Ishikawa (cell line): ENCODE results near the gene KRT15.

Source experiments
- CEBPB ChIP-seq: IDR thresholded peaks from 2 replicates; pipeline ENCODE4 v1.6.1; 2012
- CREB1 ChIP-seq: IDR thresholded peaks from 2 replicates; pipeline ENCODE4 v1.6.1; 2012; ENCODE audit warnings: low read depth
- EGR1 ChIP-seq: IDR thresholded peaks from 2 replicates; pipeline ENCODE4 v1.6.1; 2012
- EP300 ChIP-seq: IDR thresholded peaks from 2 replicates; pipeline ENCODE4 v1.6.1; 2012; ENCODE audit warnings: borderline replicate concordance
- FOXM1 ChIP-seq: IDR thresholded peaks from 2 replicates; pipeline ENCODE4 v1.6.1; 2012; ENCODE audit warnings: low read depth, borderline replicate concordance
- NFIC ChIP-seq: IDR thresholded peaks from 2 replicates; pipeline ENCODE4 v1.6.1; 2012
- RAD21 ChIP-seq: IDR thresholded peaks from 2 replicates; pipeline ENCODE4 v1.6.1; 2012; ENCODE audit warnings: low read depth
- TAF1 ChIP-seq: IDR thresholded peaks from 2 replicates; pipeline ENCODE4 v1.6.1; 2012; ENCODE audit warnings: low read depth, mild to moderate bottlenecking
- TCF12 ChIP-seq: IDR thresholded peaks from 2 replicates; pipeline ENCODE4 v1.6.1; 2012; ENCODE audit warnings: low read depth
- TEAD4 ChIP-seq: IDR thresholded peaks from 2 replicates; pipeline ENCODE4 v1.6.1; 2012
- USF1 ChIP-seq: IDR thresholded peaks from 2 replicates; pipeline ENCODE4 v1.6.1; 2012
- YY1 ChIP-seq: IDR thresholded peaks from 2 replicates; pipeline ENCODE4 v1.6.1; 2012; ENCODE audit warnings: low read depth
- ZBTB7A ChIP-seq: IDR thresholded peaks from 2 replicates; pipeline ENCODE4 v1.6.1; 2012; ENCODE audit warnings: low read depth
- TF ChIP-seq, protein P1 (sequence below): IDR thresholded peaks from 2 replicates; pipeline ENCODE4 v1.6.1; 2012; ENCODE audit warnings: low read depth, mild to moderate bottlenecking
- TF ChIP-seq, protein P2 (sequence below): IDR thresholded peaks from 2 replicates; pipeline ENCODE4 v1.6.1; 2012

Gene KRT15

GRCh38 chr17:41513168-41513547 lies 5.5 kb downstream of the KRT15 start:
- TF ChIP-seq, protein P1, sequence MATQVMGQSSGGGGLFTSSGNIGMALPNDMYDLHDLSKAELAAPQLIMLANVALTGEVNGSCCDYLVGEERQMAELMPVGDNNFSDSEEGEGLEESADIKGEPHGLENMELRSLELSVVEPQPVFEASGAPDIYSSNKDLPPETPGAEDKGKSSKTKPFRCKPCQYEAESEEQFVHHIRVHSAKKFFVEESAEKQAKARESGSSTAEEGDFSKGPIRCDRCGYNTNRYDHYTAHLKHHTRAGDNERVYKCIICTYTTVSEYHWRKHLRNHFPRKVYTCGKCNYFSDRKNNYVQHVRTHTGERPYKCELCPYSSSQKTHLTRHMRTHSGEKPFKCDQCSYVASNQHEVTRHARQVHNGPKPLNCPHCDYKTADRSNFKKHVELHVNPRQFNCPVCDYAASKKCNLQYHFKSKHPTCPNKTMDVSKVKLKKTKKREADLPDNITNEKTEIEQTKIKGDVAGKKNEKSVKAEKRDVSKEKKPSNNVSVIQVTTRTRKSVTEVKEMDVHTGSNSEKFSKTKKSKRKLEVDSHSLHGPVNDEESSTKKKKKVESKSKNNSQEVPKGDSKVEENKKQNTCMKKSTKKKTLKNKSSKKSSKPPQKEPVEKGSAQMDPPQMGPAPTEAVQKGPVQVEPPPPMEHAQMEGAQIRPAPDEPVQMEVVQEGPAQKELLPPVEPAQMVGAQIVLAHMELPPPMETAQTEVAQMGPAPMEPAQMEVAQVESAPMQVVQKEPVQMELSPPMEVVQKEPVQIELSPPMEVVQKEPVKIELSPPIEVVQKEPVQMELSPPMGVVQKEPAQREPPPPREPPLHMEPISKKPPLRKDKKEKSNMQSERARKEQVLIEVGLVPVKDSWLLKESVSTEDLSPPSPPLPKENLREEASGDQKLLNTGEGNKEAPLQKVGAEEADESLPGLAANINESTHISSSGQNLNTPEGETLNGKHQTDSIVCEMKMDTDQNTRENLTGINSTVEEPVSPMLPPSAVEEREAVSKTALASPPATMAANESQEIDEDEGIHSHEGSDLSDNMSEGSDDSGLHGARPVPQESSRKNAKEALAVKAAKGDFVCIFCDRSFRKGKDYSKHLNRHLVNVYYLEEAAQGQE = no peak
- no peak for TF ChIP-seq ZBTB7A
- no peak for TF ChIP-seq CREB1
- TF ChIP-seq CEBPB = no peak
- TF ChIP-seq, protein P2, sequence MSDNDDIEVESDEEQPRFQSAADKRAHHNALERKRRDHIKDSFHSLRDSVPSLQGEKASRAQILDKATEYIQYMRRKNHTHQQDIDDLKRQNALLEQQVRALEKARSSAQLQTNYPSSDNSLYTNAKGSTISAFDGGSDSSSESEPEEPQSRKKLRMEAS = no peak; the same call in 1 of the 2 replicates
- no peak for TF ChIP-seq USF1
- peak; percentile 68 for TF ChIP-seq TCF12
- TF ChIP-seq TEAD4 = peak; percentile 42; the same call in 1 of the 2 replicates
- no peak for TF ChIP-seq RAD21
- TF ChIP-seq TAF1 = no peak
- TF ChIP-seq NFIC = peak; percentile 93
- no peak for TF ChIP-seq EGR1
- TF ChIP-seq FOXM1 = no peak
- peak; percentile 43; the same call in 1 of the 2 replicates for TF ChIP-seq EP300

DNA sequence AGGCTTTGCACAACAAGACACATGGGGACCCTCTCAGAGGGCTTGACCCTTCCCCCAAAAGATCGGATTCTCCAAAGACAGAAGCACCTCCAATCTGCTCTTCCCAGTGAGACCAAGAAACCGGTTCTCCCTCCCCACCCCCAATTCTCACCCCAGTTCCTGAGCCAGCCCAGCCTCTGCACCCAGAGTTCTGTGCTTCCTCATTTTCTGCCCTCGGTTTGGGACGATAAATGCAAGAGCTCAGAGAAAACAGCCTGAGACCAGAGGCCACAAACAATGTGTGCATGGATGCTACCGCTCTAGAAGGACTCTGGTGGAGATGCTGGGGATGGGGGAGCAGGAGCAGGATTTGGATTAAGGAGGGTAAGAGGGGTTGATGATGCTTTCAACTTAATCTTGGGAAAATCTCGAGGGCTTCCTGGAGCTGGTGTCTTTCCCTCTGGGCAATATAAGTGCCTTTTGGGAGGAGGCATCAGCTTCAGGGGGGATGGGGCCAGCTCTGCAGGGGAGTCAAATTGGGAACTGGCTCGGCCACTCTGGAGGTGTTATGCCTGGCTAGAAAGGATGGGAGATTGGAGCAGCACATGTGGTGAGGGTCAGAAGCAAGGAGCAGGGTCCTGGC lies 6.0 kb downstream of the KRT15 start:
- no peak for TF ChIP-seq TAF1
- TF ChIP-seq TCF12 = no peak
- no peak for TF ChIP-seq USF1
- no peak for TF ChIP-seq CREB1
- TF ChIP-seq, protein P1 = no peak
- no peak for TF ChIP-seq FOXM1
- TF ChIP-seq EGR1 = no peak
- TF ChIP-seq, protein P2 = no peak
- no peak for TF ChIP-seq RAD21
- no peak for TF ChIP-seq EP300
- TF ChIP-seq ZBTB7A = no peak
- no peak for TF ChIP-seq TEAD4
- TF ChIP-seq NFIC = no peak
- no peak for TF ChIP-seq CEBPB
- no peak for TF ChIP-seq YY1

DNA sequence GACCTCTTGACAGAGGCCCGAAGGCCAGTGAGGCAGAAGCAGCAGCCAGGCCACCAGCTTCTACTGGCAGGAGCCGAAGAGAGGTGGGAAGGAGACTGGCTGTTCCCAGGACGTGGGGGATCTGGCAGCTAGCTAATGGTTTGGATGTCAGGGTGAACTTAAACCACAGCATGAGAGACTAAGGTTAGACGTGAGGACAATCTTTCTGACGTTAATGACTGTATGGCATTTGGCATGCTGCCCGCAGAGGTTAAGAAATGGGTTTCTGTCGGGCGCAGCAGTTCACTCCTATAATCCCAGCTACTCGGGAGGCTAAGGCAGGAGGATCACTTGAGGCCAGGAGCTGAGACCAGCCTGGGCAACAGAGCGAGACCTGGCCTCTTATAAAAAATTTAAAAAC lies 7.0 kb downstream of the KRT15 start:
- TF ChIP-seq RAD21 (no peak), CEBPB (no peak), YY1 (no peak), USF1 (no peak), TCF12 (no peak), TAF1 (no peak), ZBTB7A (no peak)
- TF ChIP-seq, protein P1 = no peak

DNA sequence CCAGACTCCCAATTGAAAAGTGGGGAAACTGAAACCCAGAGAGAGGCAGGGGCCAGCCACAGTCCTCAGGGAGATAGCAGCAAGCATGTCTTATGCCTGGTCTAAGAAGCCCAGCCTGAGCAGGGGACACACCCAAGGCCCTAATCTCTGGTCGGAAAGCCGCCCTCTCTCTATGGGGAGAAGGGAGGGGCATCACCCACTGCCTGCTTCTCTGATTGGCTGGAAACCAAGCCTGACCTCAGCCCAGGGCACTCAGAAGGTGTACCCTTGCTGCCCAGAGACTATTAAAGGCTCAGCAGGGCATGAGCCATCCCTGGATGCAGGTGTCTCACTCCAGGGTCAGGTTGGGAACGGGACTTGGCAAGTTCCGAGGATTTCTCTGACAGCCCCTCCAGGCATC lies 7.6 kb downstream of the KRT15 start:
- TF ChIP-seq RAD21 (no peak), USF1 (no peak), YY1 (no peak), CEBPB (no peak), TEAD4 (no peak), EP300 (no peak), ZBTB7A (no peak), FOXM1 (no peak), NFIC (no peak), TCF12 (no peak), EGR1 (no peak), CREB1 (no peak), TAF1 (no peak)
- TF ChIP-seq, protein P1 = no peak
- TF ChIP-seq, protein P2 = no peak
